Measurements from ENCODE around the gene PRICKLE2. TPM values are rescaled to one million over a fixed set of nuclear protein-coding genes. Genes with fewer than 3 reads are reported as not detected.

Gene PRICKLE2
- total RNA-seq, 1 donor from 2014 or later, result 5.1 TPM

DNA sequence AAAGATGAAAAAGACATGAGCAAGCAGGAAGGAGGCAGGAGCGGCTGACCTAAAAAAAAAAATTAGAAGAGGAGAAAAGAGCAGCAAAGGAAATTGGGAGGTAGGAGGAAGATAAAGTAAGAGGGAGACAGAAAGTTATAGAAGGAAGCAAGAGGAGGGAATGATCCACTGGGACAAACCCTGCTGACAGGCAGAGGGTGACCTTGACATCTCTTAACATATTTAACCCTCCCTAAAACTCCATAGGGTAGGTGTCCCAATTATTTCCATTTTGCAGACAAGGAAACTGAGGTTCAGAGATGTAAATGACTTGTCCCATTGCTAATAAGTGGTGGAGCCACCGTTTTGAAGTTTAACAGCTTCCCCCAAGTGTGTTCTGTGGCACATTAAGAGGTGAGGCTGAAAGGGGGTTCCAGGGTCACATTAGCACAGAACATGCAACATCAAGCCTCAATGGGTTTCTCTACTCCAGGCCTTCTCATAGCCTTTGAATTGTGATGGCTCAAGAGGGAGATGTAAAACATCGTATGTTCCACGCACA, 37.4 kb upstream of the PRICKLE2 start:
- no peak overlapping the region for H3K4me3 ChIP-seq (ENCODE audit: low read depth, low read length)
- no peak for DNase-seq (ENCODE audit: low read depth)
- TF ChIP-seq, protein P1, sequence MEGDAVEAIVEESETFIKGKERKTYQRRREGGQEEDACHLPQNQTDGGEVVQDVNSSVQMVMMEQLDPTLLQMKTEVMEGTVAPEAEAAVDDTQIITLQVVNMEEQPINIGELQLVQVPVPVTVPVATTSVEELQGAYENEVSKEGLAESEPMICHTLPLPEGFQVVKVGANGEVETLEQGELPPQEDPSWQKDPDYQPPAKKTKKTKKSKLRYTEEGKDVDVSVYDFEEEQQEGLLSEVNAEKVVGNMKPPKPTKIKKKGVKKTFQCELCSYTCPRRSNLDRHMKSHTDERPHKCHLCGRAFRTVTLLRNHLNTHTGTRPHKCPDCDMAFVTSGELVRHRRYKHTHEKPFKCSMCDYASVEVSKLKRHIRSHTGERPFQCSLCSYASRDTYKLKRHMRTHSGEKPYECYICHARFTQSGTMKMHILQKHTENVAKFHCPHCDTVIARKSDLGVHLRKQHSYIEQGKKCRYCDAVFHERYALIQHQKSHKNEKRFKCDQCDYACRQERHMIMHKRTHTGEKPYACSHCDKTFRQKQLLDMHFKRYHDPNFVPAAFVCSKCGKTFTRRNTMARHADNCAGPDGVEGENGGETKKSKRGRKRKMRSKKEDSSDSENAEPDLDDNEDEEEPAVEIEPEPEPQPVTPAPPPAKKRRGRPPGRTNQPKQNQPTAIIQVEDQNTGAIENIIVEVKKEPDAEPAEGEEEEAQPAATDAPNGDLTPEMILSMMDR (conservative IDR thresholded peaks at IDR 0.05; ENCODE audit: low read depth, low read length), result peak; percentile 39

DNA sequence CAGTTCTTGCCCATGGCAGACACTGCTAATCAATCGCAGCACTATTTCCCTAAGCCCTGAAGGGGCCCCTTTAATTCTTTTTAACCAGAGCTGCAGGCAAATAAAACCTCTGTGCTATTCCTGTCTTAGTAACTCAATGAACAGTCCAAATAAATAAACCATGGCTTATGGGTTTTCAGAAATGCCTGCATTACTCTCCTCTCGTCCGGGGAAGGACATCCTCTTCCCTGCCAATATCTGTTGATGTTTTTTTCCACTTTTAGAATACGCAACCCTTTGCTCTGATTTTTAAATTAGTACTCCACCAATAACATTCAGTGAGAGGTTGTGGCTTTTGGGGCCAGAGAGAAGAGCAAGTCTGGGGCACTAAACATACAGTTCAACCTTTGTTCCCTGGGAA, 35.2 kb upstream of the PRICKLE2 start:
- no peak overlapping the region for H3K4me3 ChIP-seq (ENCODE audit: low read depth, low read length)
- no peak for DNase-seq (ENCODE audit: low read depth)
- TF ChIP-seq, protein P1 (conservative IDR thresholded peaks at IDR 0.05; ENCODE audit: low read depth, low read length), result no peak

DNA sequence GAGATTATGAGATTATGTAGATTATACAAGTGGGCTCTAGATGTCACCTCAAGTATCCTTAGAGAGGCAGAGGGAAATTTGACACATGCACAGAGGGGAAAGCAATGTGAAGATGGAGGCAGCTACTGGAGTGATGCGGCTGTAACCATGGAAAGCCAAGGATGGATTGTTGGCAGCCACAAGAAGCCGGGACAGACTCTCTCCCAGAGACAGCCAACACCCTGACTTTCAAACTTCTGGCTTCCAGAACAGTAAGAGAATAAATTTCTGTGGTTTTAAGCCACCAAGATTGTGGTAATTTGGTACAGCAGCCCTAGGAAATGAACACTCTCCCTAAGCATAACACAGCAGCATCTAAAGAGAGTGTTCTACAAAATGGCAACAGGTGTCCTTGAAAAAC, 34.4 kb upstream of the PRICKLE2 start:
- TF ChIP-seq, protein P1 (conservative IDR thresholded peaks at IDR 0.05; ENCODE audit: low read depth, low read length), result no peak
- no peak for DNase-seq (ENCODE audit: low read depth)
- H3K4me3 ChIP-seq (ENCODE audit: low read depth, low read length), result no peak overlapping the region

DNA sequence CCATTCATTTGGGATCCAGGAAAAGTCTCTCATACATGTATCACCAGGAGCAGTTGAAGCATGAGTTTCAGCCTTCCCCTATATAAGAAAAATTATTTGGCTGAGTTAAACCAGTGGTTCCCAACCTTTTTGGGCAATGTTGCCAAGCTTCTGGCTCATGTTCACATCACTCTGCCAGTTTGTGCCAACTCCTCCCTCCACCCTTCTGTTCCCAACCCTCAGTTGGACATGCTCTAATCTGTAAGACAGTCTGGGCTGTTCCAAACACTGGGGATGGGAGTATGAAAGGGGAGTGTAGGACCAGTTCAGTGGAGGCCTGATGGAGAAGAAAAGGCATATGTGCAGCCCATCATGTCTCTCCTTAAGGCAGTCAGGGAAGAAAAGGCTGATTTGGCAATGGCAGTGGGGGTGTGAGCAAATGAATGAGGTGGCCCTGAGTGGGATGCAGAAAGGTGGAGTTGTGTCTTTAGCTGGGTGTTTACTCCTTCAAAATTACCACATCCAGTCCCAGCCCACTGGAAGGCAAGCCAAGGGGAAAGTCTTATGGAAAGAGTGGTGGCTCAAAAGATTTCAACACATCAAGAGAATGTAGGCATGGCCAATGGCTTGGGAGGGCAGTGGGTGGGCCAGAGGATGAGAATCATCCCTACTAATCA, 32.0 kb upstream of the PRICKLE2 start:
- no peak overlapping the region for H3K4me3 ChIP-seq (ENCODE audit: low read depth, low read length)
- no peak for DNase-seq (ENCODE audit: low read depth)
- TF ChIP-seq, protein P1 (conservative IDR thresholded peaks at IDR 0.05; ENCODE audit: low read depth, low read length), result no peak

DNA sequence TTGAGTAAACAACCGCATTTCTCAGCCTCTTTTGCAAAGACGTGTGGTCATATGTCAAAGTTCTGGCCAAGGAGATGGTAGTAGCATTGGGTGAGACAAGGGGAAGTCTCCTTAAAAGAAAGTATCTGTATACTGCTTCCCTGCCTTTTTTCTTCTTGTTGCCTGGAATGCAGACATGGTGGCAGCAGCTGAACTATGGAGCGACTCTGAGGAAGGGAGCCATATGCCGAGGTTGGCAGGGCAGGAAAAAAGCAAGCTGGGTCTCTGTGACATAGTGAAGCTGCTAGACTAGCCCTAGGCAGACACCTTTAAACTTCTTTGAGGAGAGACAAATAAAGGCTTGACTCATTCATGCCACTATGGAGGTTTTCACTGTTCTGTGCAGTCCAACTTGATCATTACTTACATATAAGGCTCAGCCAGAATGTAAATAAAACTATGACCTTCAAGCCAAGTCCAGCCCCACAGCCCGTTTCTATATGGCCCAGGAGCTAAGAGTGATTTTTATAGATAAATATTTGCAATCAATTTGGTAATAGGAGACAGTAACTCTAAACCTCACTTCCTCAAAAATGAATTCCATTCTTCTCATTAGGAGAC, 30.6 kb upstream of the PRICKLE2 start:
- TF ChIP-seq, protein P1 (conservative IDR thresholded peaks at IDR 0.05; ENCODE audit: low read depth, low read length), result no peak
- no peak overlapping the region for H3K4me3 ChIP-seq (ENCODE audit: low read depth, low read length)

DNA sequence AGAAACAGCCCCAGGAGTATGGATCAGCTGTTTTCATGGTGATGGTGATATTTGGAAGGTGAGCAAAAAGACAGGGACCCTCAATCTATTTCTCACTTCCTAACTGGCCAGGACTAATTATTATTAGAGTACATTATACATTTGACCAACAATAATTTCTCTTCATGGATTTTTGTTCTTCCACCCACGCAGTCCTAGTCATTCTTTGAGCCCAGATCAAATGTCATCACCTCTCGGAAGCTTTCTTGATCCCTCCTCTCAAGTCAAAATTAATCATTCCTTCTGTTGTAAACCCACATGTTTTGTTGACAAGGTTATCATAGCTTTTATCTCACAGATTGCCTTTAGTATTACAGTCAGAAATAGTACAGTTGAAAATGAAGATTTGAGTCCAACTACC, 29.2 kb upstream of the PRICKLE2 start:
- TF ChIP-seq, protein P1 (conservative IDR thresholded peaks at IDR 0.05; ENCODE audit: low read depth, low read length), result no peak
- DNase-seq (ENCODE audit: low read depth), result no peak
- no peak overlapping the region for H3K4me3 ChIP-seq (ENCODE audit: low read depth, low read length)

More for the DNA sequence above, 30.6 kb upstream of the PRICKLE2 start:
- DNase-seq (ENCODE audit: low read depth), result no peak

All from epithelial cell of proximal tubule (primary cell).